HG03139 (cell line): ENCODE data around the gene GAPDHS.

Experiments used
- ATAC-seq: cut with Tn5 transposase; IDR thresholded peaks from one replicate; pipeline ENCODE4 v1.9.1; 2021; ENCODE audit not compliant: unreplicated experiment

GAPDHS gene

DNA sequence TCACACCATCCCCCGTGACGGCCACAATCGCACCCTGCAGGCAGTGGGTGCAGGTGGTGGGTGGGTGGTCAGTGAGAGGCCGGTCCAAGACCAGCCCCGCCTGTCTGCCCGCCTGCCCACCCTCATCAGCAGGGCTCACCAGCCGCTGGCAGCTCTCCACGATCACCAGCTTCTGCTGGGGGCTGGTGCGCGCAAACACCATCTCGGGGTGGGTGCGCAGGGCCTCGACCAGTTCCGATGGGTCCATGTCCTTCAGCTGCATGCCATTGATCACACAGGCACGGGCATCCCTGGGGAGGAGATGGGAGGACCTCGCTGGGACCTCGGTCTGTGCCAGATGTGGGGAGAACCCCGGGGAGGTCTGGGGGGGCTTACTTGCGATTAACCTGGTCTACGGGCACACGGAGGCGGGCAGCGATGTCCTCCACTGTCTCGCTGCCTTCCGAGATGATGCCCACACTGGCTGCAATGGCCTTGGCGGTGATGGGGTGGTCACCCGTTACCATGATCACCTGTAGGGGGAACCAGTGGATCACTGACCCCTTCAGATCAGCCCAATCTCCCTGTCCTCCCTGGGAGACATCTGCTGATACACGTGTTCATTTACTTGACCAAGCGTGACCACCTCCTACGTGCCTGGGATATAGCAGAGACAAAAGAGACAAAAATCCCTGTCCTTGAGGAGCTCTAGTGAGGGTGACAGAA lies 22.2 kb downstream of the GAPDHS start:
- no peak for ATAC-seq

- ATAC-seq: no peak
These were observed 22.9 kb downstream of the GAPDHS start for GRCh38 chr19:35556025-35556590.

GRCh38 chr19:35556846-35557538 lies 23.7 kb downstream of the GAPDHS start:
- no peak for ATAC-seq

- ATAC-seq: no peak
These were observed 24.5 kb downstream of the GAPDHS start for GRCh38 chr19:35557539-35558399.

- no peak for ATAC-seq
These were observed 25.4 kb downstream of the GAPDHS start for GRCh38 chr19:35558400-35559280.

DNA sequence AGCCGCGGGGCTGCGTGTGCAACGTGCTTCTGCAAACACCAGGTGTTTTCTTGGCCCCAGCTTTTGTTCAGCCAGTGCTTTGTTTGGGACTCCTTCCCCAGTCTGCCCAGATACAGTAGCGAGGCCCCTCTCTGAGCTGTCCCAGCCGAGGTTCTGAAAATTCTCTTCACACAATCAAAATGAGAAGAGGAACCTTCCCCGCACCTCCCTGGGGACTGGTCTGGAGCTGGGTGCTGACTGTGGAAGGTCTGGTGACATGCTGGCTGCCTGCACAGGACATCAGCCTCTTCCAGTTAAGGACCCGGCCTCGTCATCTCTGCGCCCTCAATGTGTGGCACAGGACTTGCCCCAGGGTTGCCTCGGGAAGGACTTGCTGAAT lies 26.0 kb downstream of the GAPDHS start:
- ATAC-seq: no peak

DNA sequence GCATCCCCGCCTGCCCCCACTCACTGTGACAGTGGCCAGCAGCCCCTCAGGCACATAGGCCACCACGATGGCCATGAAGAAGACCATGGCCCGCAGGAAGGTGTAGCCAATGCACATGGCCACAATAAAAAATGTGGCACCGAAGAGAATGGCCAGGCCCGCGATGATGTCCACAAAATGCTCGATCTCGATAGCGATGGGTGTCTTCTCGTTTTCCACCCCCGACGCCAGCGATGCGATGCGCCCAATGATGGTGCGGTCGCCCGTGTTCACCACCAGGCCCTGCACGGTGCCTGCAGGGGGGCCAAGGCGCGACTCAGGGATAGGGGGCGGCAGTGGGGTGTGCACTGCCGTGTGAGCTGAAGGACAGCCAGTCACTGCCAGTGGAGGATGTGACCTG lies 26.5 kb downstream of the GAPDHS start:
- no peak for ATAC-seq

- no peak for ATAC-seq
These were observed 27.0 kb downstream of the GAPDHS start for GRCh38 chr19:35560271-35560670.

DNA sequence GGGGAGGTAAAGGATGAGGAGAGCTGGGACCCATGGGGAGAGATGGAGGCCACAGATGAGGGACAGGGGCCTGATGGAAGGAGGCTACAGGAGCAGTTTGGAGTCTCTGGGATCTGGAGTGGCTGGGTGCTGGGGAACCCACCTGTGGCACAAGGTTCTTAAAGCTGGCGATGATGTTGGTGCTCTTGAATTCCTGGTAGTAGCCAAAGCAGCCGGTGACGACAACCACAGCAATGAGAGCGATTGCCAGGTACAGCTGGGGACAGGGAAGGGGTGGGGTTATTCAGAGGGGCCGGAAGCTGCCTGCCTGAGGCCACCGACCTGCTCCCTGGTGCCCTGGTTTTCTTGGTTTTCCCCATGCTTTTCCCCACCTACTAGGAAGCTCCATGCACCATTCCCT lies 27.4 kb downstream of the GAPDHS start:
- no peak for ATAC-seq

DNA sequence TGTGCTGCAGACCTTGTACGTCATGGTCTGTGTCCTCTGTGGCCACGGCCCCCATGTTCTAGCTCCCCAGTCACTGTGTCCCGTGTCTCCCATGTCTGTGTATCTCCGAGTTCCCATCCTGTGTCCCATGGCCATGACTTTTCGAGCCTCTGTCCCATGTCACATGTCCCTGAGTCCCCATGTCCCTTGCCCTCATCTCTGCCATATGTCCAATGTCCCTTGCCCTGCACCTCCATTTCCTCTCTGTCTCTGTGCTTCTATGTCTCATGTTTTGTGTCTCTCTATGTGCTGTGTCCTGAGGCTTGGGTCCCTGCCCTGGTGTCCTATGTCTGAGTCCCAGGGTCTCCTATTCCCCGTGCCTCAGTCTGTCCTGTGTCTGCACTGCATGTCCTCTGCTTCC lies 28.2 kb downstream of the GAPDHS start:
- ATAC-seq: no peak

DNA sequence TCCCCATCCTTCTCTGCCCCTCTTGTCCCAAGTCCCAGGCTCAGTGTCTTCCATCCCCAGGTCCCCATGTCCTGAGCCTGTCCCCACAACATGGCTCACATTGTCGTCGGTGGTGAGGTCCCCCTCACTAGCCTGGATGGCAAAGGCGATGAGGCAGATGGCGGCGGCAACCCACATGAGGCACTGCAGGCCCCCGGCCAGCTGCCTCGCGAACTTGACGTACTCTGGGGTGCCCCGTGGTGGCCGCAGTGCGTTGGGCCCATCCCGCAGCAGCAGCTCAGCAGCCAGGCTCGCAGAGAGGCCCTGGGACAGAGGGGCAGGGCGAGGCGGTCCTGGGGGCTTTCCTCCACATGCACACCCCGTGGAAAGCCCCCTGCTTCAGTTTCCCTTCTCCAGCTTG lies 29.1 kb downstream of the GAPDHS start:
- ATAC-seq: no peak

- no peak for ATAC-seq
These were observed 29.5 kb downstream of the GAPDHS start for GRCh38 chr19:35562776-35563175.

DNA sequence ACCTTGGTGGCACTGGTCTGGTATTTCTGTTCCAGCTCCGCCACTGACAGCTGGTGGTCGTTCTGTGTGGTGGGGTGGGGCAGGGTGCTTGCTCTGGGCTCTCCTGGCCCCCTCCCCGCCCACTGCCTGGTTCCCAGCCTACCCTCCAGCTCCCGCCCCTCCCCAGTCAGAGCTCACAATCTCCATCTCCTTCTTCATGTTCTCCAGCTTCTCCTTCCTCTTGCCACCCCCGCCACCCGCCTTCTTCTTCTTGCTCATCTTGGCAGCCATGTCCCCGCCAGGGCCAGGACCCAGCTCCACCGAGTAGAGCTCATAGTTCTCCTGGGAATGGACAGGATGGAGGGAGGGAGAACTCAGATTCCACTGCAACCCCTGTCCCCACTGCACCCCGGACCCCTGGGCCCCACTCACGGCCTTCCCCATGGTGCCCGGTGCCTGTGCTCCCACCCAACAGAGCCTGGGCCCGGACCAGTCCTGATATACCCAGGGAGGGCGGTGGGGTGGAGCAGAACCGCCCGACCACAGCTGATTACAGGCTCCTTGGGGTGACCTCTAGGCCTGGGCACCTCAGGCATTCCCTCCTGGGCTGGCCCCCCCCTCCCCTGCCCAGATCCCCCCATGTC lies 30.1 kb downstream of the GAPDHS start, which contains the start of gene ATP4A:
Gene ATP4A, minus strand, starts transcription at position 452 of the 623 bp plus-strand sequence. Its CDS starts 29 bp downstream, at position 423.
- ATAC-seq: no peak

DNA sequence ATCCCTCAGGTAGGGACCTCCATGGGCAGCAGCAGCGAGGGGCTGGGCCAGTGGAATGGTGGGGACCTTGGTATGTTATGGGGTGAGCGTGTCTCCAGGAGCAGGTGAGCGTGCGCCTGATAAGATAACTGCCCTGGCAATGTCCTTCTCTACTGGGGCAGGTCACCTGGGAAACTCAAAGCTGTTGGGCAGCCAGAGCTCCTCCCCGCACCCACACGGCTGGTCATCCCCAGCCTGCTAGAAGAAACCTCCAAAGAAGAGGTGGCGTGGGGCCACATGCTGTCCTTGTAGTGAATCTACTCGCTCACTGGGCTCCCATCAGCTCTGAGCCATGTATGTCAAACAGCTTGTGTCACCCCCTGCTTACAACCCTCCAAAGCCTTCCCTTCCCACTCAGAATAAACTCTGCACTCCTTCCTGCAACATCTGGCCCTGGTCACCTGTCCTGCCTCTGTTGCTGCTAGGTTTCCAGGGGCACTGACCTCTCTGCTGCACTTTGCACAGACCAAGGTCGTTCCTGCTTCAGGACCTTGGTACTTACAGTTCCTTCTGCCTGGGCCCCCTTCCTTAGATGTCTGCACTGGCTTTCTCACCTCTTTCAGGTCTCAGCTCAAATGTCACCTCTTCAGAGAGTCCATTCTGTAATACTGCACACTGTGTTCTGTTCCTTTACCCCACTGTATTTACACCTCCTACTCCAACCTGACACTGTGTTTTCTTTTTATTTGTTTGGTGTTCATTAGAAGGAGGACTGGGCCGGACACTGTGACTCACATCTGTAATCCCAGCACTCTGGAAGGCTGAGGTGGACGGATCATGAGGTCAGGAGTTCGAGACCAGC lies 32.0 kb downstream of the GAPDHS start:
- ATAC-seq: no peak

DNA sequence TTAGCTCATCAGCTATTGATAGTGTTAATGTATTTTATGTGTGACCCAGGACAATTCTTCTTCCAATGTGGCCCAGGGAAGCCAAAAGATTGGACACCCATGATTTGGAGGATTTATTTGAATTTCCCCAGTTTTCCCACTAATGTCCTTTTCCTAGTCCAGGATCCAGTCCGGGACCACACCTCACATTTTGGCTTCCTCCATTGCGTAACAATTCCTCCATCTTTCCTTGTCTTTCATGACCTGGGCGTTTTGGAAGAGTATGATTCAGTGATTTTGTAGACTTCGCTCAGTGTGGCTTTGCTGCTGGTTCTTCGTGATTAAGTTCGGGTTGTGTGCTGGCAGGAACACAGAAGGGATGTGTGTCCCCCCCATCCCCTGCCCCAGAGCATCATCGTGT lies 33.5 kb downstream of the GAPDHS start:
- no peak for ATAC-seq

DNA sequence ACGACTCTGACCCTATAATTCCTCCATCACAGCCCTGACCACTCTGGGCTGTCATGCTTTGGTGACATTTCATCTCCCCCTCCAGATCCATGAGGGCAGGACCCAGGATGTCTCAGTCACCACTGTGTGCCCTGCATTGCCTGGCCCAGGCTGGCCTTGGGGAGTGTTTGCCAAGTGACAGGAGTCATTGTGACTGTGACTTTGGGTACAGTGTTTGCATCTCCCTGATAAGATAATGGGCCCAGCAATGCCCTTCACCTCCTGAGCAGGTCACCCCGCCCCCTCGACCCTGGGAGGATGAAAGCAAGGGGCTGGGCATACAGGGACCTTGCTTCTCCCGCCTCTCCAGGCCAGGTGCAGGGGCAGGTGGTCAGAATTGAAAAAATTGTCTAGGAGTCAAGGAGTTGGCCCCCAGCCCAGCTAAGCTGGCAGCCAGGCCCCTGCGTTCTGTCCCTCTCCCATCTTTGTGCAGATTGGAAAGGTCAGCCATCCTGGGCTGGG lies 36.1 kb downstream of the GAPDHS start:
- no peak for ATAC-seq

DNA sequence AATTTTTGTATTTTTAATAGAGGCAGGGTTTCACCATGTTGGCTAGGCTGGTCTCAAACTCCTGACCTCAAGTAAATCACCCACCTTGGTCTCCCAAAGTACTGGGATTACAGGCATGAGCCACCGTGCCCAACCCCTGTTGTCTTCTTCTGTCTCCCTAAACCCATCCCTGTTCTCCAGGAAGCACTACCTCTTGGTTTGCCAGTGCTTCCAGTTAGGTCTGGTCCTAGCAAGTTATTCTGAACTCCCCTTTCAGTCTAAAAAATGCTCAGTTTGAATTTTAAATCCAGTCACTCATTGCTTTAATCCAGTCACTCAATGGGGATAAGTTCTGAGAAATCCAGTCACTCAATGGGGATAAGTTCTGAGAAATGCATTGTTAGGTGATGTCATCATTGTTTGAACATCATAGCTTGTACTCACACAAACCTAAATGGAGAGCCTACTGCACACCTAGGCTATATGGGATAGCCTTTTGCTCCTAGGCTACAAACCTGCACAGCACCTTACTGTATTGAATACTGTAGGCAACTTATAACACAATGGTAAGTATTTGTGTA lies 38.2 kb downstream of the GAPDHS start:
- ATAC-seq: no peak

DNA sequence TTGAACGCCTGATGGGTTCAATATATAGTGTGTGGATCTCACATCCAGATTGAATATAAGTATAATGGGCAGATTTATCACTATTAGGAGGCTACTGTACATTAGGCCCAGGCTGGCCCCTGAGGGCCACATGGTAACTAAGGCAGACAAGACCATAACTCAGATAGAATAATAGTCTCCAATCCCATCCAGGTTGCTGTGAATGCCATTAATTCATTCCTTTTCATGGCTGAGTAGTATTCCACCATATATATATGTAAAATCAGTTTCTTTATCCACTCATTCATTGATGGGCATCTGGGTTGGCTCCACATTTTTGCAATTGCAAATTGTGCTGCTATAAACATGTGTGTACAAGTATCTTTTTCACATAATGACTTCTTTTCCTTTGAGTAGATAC lies 44.7 kb downstream of the GAPDHS start:
- ATAC-seq: no peak

DNA sequence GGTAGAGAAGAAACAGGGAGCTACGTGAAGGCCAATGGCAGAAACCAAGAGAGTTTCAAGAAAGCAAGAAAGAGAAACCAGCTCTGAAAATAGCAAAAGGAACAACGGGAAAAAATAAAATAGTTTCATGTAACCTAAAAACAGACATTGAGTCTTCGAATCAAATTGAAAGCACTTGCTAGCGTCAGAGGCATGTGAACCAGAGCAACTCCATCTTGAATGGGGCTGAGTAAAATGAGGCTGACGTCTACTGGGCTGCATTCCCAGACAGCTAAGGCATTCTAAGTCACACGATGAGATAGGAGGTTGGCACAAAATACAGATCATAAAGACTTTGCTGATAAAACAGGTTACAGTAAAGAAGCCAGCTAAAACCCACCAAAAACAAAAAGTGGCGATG lies 45.5 kb downstream of the GAPDHS start:
- no peak for ATAC-seq
